ENCODE measurements around the gene MECP2.

MECP2 gene

DNA sequence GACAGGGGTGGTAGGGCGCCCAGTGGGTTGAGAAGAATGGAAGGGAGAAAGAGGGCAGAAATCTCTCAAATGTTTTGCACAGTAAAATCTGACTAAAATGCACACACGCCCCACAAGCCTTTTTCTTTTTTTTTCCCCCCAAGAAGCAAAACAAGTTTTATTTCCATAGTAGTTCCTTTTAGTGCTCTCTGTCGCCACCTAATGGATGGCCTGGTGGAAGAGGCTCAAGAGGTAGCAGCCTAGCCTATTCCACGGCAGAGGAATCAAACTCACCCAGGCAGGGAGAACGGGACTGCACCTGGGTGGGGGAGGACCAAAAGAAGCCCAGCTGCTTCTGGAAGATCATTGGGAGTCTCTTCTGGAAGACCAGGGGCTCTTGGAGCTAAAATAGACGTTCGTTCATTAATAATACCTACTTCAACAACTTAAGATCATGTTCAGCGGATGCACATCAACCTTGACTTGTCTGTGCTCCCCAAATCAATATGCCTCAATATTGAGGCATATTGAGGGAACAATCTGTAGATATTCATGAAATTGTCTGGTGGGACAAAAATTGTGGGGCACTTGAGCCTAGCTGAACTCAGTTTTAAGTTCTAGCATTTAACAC lies 46.2 kb downstream of the MECP2 start:
- H3K36me3 ChIP-seq (ENCODE audit: control insufficient read depth in 2 of 2, insufficient read depth in 2 of 2, low read length in 2 of 2) = peaks cover 0 to 10% of the 10 kb centered on the region in 2 donors
- H3K9me3 ChIP-seq (ENCODE audit: control insufficient read depth in 2 of 2, low read length in 2 of 2) = no peaks in the 10 kb centered on the region
- H3K27me3 ChIP-seq (ENCODE audit: control insufficient read depth in 2 of 2, insufficient read depth in 2 of 2, low read length in 2 of 2) = peaks cover 0 to 8% of the 10 kb centered on the region in 2 donors
- H3K4me1 ChIP-seq (ENCODE audit: control insufficient read depth in 2 of 2, insufficient read depth in 2 of 2, low read length in 2 of 2) = peaks cover 0 to 6% of the 10 kb centered on the region in 2 donors
- no peak overlapping the region for H3K27ac ChIP-seq (ENCODE audit: low read depth in 2 of 2, low read length in 2 of 2)
- no peak overlapping the region for H3K4me3 ChIP-seq (ENCODE audit: low read length in 2 of 2)
- no peak overlapping the region for H3K9ac ChIP-seq (ENCODE audit: low read depth in 1 of 2, low read length in 2 of 2)

DNA sequence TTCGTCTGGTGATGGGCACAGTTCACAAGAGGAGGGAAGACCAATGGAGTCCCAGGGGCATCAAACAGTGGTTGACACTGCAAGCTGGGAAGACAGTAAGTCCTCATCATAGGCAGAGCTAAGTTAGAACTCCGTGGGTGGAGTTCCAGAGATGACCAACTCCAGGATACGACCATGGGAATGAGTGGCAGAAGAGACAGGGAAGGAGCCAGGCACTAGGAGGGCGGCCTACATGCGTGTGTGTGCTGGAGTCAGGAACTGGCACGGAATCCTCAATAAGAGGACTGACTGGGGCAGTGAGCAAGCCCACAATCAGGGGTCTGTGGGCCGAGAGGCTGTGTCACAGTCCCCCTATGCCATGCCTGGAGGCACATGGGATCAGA lies 47.4 kb downstream of the MECP2 start:
- Histone ChIP-seq H3K4me3 (ENCODE audit: low read length in 2 of 2) (no peak overlapping the region), H3K9me3 (ENCODE audit: control insufficient read depth in 2 of 2, low read length in 2 of 2) (no peaks in the 10 kb centered on the region), H3K36me3 (ENCODE audit: control insufficient read depth in 2 of 2, insufficient read depth in 2 of 2, low read length in 2 of 2) (peaks cover 0 to 10% of the 10 kb centered on the region in 2 donors), H3K4me1 (ENCODE audit: control insufficient read depth in 2 of 2, insufficient read depth in 2 of 2, low read length in 2 of 2) (peaks cover 0 to 6% of the 10 kb centered on the region in 2 donors), H3K27me3 (ENCODE audit: control insufficient read depth in 2 of 2, insufficient read depth in 2 of 2, low read length in 2 of 2) (peaks cover 0 to 8% of the 10 kb centered on the region in 2 donors), H3K27ac (ENCODE audit: low read depth in 2 of 2, low read length in 2 of 2) (no peak overlapping the region), H3K9ac (ENCODE audit: low read depth in 1 of 2, low read length in 2 of 2) (no peak overlapping the region)

DNA sequence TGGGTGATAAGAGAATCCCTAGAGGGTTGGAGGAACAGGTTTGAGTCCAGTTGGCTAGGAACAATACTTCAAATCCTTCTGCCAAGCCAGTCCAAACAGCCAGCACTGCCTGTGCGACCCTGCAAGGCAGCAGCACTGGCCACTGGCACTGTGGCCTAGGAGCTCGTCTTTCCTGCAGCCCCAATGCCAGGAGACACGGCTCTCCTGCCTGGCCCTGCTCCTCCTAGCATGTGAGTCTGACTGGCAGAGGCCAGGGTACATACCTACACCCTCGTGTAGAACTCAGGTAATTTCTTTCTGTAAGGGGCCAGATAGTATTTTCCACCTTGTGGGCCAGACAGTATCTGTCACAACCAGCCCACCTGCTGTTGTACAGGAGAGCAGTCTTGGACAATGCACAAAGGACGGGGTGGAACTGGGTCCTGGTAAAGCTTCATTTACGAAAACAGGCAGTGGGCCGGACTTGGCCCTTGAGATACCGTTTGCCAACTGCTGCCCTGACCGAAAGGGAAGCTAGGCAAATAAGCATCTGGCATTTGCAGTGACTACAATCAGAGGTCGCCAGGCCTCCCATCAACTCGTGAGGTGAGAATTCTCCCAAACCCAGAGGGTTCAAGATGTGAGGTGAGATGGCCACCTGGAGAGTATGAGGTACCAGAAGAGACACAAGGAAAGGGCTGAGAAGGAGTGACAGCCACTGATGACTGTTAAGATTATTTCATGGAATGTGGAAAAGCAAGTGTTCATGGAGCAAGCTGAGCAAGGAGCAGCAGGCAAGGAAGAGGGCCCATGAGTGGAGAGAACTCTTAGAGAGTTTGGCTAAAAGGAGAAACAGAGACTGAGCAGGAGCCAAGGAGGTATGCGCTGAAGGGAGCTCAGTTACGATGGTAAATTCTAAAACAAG lies 48.1 kb downstream of the MECP2 start:
- H3K9ac ChIP-seq (ENCODE audit: low read depth in 1 of 2, low read length in 2 of 2) = no peak overlapping the region
- no peaks in the 10 kb centered on the region for H3K9me3 ChIP-seq (ENCODE audit: control insufficient read depth in 2 of 2, low read length in 2 of 2)
- peaks cover 0 to 8% of the 10 kb centered on the region in 2 donors for H3K27me3 ChIP-seq (ENCODE audit: control insufficient read depth in 2 of 2, insufficient read depth in 2 of 2, low read length in 2 of 2)
- H3K36me3 ChIP-seq (ENCODE audit: control insufficient read depth in 2 of 2, insufficient read depth in 2 of 2, low read length in 2 of 2) = peaks cover 0 to 10% of the 10 kb centered on the region in 2 donors
- no peak overlapping the region for H3K4me3 ChIP-seq (ENCODE audit: low read length in 2 of 2)
- H3K27ac ChIP-seq (ENCODE audit: low read depth in 2 of 2, low read length in 2 of 2) = no peak overlapping the region
- peaks cover 0 to 6% of the 10 kb centered on the region in 2 donors for H3K4me1 ChIP-seq (ENCODE audit: control insufficient read depth in 2 of 2, insufficient read depth in 2 of 2, low read length in 2 of 2)

DNA sequence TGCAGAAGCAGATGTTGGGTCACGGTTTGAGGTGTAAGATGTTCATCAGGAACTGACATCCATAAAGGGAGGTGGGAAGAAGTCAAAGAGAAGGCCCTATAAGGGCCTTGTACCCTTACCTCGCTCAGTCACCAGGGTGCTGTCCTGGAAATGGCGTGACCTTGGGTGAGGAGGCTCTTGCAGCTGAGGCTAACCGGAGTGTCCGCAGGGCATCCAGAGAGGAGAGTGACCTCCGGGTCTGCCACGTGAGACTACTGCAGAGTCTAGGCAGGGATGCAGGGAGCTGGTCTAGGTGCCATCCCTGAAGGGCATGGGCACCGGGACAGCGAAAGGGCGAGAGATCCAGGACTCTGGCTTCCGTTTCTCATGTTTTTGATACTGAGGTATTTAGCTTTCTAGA lies 49.1 kb downstream of the MECP2 start:
- H3K27me3 ChIP-seq (ENCODE audit: control insufficient read depth in 2 of 2, insufficient read depth in 2 of 2, low read length in 2 of 2) = peaks cover 0 to 8% of the 10 kb centered on the region in 2 donors

DNA sequence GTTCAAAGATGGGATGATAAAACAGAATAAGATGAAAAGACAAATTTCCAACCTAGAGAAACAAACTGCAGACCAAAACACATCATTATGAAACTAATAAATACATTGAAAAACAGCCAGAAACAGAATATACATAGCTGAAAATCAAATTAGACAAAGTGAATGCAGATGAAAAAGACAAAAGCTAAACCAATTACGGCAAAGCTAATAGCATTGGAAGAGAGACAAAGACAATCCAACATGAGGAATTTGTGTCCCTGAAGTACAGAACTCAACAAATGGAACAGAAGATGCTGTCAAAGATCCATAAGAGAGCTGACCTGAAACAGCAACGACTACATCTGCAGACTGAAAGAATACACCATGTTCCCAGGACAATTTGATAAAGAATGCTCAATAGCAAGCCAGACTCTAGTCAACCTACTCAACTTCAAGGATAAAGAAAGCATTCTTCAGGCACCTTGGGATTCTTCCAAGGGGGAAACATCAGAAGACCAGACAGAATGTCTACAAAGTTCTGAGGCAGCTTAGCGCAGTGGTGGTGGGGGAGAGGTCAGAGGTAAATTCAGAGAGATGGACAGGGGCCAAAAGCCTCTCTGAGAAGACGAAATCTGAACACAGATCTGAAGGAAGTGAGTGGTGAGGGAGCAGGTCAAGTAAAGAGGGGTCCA lies 50.4 kb downstream of the MECP2 start:
- Histone ChIP-seq H3K27ac (ENCODE audit: low read depth in 2 of 2, low read length in 2 of 2) (peak overlapping the region; percentile 6 to 10), H3K4me1 (ENCODE audit: control insufficient read depth in 2 of 2, insufficient read depth in 2 of 2, low read length in 2 of 2) (peaks cover 0 to 6% of the 10 kb centered on the region in 2 donors), H3K4me3 (ENCODE audit: low read length in 2 of 2) (no peak overlapping the region), H3K27me3 (ENCODE audit: control insufficient read depth in 2 of 2, insufficient read depth in 2 of 2, low read length in 2 of 2) (peaks cover 0 to 8% of the 10 kb centered on the region in 2 donors), H3K9ac (ENCODE audit: low read depth in 1 of 2, low read length in 2 of 2) (no peak overlapping the region), H3K9me3 (ENCODE audit: control insufficient read depth in 2 of 2, low read length in 2 of 2) (no peaks in the 10 kb centered on the region), H3K36me3 (ENCODE audit: control insufficient read depth in 2 of 2, insufficient read depth in 2 of 2, low read length in 2 of 2) (peaks cover 0 to 10% of the 10 kb centered on the region in 2 donors)

More for the DNA sequence above, 49.1 kb downstream of the MECP2 start:
- no peaks in the 10 kb centered on the region for H3K9me3 ChIP-seq (ENCODE audit: control insufficient read depth in 2 of 2, low read length in 2 of 2)
- peaks cover 0 to 6% of the 10 kb centered on the region in 2 donors for H3K4me1 ChIP-seq (ENCODE audit: control insufficient read depth in 2 of 2, insufficient read depth in 2 of 2, low read length in 2 of 2)
- no peak overlapping the region for H3K27ac ChIP-seq (ENCODE audit: low read depth in 2 of 2, low read length in 2 of 2)
- no peak overlapping the region for H3K9ac ChIP-seq (ENCODE audit: low read depth in 1 of 2, low read length in 2 of 2)
- H3K4me3 ChIP-seq (ENCODE audit: low read length in 2 of 2) = no peak overlapping the region
- peaks cover 0 to 10% of the 10 kb centered on the region in 2 donors for H3K36me3 ChIP-seq (ENCODE audit: control insufficient read depth in 2 of 2, insufficient read depth in 2 of 2, low read length in 2 of 2)

DNA sequence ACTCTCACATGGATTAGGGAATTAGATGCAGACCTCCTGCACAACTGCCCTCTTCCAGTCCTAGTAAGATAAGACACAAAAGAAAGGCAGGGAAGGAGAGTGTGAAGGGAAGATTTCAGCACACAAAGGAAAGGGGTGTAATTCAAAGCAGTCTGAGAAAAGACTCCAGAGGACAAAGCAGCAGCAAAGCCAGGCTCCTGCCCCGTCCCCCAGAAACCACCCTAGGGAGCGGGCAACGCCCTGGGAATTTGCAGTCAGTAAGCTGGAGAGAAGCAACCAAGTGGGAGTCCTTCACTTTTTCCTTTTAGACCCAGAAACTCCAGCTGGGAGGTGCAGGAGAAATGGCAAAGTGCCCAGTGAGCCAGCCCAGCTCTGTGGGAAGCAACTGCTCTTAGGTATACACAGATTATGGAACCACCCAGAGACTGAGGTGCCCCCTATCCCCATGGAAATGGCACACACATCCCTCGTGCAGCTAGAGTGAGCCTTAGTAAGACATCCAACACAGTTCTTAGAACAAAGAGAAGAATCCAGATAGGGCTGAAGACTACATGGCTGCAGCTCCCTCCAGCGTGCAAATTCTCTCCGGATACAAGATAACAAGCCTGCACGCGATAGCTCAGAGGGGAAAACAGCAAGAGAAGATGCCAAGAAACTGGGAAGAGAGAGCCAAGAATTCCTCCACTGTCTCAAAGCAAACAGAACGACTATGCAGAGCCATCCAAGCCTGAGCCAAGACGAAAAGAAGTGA lies 51.3 kb downstream of the MECP2 start:
- Histone ChIP-seq H3K27ac (ENCODE audit: low read depth in 2 of 2, low read length in 2 of 2) (peak overlapping the region in 1 of 2 donors; percentile 11), H3K4me1 (ENCODE audit: control insufficient read depth in 2 of 2, insufficient read depth in 2 of 2, low read length in 2 of 2) (peaks cover 0 to 6% of the 10 kb centered on the region in 2 donors), H3K9ac (ENCODE audit: low read depth in 1 of 2, low read length in 2 of 2) (no peak overlapping the region), H3K27me3 (ENCODE audit: control insufficient read depth in 2 of 2, insufficient read depth in 2 of 2, low read length in 2 of 2) (peaks cover 0 to 8% of the 10 kb centered on the region in 2 donors), H3K9me3 (ENCODE audit: control insufficient read depth in 2 of 2, low read length in 2 of 2) (no peaks in the 10 kb centered on the region), H3K36me3 (ENCODE audit: control insufficient read depth in 2 of 2, insufficient read depth in 2 of 2, low read length in 2 of 2) (peaks cover 0 to 10% of the 10 kb centered on the region in 2 donors), H3K4me3 (ENCODE audit: low read length in 2 of 2) (no peak overlapping the region)

DNA sequence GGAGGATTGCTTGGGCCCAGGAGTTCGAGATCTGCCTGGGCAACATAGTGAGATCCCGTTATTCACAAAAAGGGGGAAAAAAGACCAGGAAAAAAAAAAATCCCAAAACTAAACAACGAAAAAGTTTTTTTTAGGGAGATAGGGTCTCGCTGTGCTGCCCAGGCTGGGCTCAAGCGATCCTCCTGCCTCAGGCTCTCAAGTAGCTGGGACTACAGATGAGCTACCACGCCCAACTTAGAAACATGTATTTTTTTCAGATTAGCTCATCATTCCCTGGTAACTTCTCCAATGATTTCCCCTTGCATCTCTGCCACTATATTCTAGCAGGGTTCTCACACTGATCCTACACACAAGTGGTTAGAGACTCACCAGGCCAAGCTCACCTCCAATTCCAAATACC lies 53.4 kb downstream of the MECP2 start:
- H3K27ac ChIP-seq (ENCODE audit: low read depth in 2 of 2, low read length in 2 of 2) = no peak overlapping the region
- H3K9ac ChIP-seq (ENCODE audit: low read depth in 1 of 2, low read length in 2 of 2) = no peak overlapping the region
- no peaks in the 10 kb centered on the region for H3K9me3 ChIP-seq (ENCODE audit: control insufficient read depth in 2 of 2, low read length in 2 of 2)
- H3K36me3 ChIP-seq (ENCODE audit: control insufficient read depth in 2 of 2, insufficient read depth in 2 of 2, low read length in 2 of 2) = peaks cover 0 to 4% of the 10 kb centered on the region in 2 donors
- peaks cover 0 to 2% of the 10 kb centered on the region in 2 donors for H3K4me1 ChIP-seq (ENCODE audit: control insufficient read depth in 2 of 2, insufficient read depth in 2 of 2, low read length in 2 of 2)
- peaks cover 0 to 6% of the 10 kb centered on the region in 2 donors for H3K27me3 ChIP-seq (ENCODE audit: control insufficient read depth in 2 of 2, insufficient read depth in 2 of 2, low read length in 2 of 2)
- H3K4me3 ChIP-seq (ENCODE audit: low read length in 2 of 2) = no peak overlapping the region

DNA sequence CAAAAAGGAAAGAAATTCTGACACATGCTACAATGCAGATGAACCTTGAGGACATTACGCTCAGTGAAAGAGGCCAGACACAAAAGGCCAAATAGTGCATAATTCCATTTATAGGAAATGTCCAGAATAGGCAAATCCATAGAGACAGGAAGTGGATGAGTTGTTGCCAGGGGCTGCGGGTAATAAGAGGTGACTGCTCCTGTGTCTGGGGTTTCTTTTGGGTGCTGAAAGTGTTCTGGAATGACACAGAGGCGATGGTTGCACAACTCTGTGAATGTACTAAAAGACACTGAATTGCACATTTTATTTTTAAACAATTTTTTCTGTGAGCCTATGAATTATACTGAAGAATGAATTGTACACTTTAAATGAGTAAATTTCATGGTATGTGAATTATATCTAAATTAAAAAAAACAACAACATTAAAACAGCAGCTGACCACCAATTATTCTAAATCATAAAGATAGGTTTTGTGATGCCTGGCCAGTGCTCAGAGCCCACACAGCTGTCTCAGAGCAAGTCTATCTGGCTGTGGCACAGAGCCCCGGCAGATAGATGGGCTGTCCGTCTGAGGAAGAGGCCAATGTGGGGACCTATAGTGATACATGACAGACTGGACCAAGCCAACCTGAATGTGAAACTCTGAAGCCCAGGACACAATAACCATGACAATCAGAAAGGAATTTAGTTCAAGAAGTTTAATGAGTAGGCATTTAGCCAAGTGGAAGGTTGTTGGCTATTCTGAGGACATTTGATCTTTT lies 54.3 kb downstream of the MECP2 start:
- H3K9ac ChIP-seq (ENCODE audit: low read depth in 1 of 2, low read length in 2 of 2) = no peak overlapping the region
- no peak overlapping the region for H3K4me3 ChIP-seq (ENCODE audit: low read length in 2 of 2)
- H3K4me1 ChIP-seq (ENCODE audit: control insufficient read depth in 2 of 2, insufficient read depth in 2 of 2, low read length in 2 of 2) = no peaks in the 10 kb centered on the region
- H3K27me3 ChIP-seq (ENCODE audit: control insufficient read depth in 2 of 2, insufficient read depth in 2 of 2, low read length in 2 of 2) = peaks cover 0 to 6% of the 10 kb centered on the region in 2 donors
- peaks cover 3 to 4% of the 10 kb centered on the region in 2 donors for H3K36me3 ChIP-seq (ENCODE audit: control insufficient read depth in 2 of 2, insufficient read depth in 2 of 2, low read length in 2 of 2)
- H3K9me3 ChIP-seq (ENCODE audit: control insufficient read depth in 2 of 2, low read length in 2 of 2) = no peaks in the 10 kb centered on the region
- no peak overlapping the region for H3K27ac ChIP-seq (ENCODE audit: low read depth in 2 of 2, low read length in 2 of 2)

DNA sequence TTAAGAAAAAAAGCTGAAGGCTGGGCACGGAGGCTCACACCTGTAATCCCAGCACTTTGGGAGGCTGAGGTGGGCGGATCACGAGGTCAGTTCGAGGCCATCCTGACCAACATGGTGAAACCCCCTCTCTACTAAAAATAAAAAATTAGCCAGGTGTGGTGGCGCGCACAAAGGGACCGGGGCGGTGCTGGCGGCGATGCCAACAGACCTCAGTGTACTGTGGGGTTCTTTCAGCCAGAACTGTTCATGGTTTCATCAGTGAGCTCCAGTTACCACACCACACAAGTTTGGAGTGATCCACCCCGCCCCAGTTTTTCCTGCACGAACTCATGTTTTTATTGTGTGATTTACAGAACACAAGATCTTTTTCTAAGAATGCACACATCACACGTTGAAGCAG lies 56.7 kb downstream of the MECP2 start:
- Histone ChIP-seq H3K9ac (ENCODE audit: low read depth in 1 of 2, low read length in 2 of 2) (no peak overlapping the region), H3K27me3 (ENCODE audit: control insufficient read depth in 2 of 2, insufficient read depth in 2 of 2, low read length in 2 of 2) (peaks cover 0 to 8% of the 10 kb centered on the region in 2 donors), H3K9me3 (ENCODE audit: control insufficient read depth in 2 of 2, low read length in 2 of 2) (no peaks in the 10 kb centered on the region), H3K36me3 (ENCODE audit: control insufficient read depth in 2 of 2, insufficient read depth in 2 of 2, low read length in 2 of 2) (peaks cover 3 to 4% of the 10 kb centered on the region in 2 donors), H3K27ac (ENCODE audit: low read depth in 2 of 2, low read length in 2 of 2) (no peak overlapping the region), H3K4me1 (ENCODE audit: control insufficient read depth in 2 of 2, insufficient read depth in 2 of 2, low read length in 2 of 2) (no peaks in the 10 kb centered on the region), H3K4me3 (ENCODE audit: low read length in 2 of 2) (no peak overlapping the region)
